Daoy (cell line): ENCODE measurements around the gene COPS4. TPM values are rescaled to one million over a fixed set of nuclear protein-coding genes. Genes with fewer than 3 reads are reported as not detected.
"Not testable (repeated sequence)": the region's sequence is repeated elsewhere in the genome, so short reads cannot be mapped to it uniquely, and the experiment has no call there.

Experiments
- DNase-seq: peaks from one replicate; pipeline ENCODE4 v3.0.0-alpha.2; 2015; ENCODE audit warnings: low read depth
- total RNA-seq: library from RNA; depleted of rRNA; stranded (reverse); fragments of >200 nt; shearing (Covaris generic); gene quantifications from 2 replicates; pipeline ENCODE4 v1.2.3, GENCODE V29; 2014

COPS4 gene
- total RNA-seq, 1 experiment from 2014 or later = 45.4 TPM

- DNase-seq = not testable (repeated sequence)
Measured at GRCh38 chr4:83023599-83023998, 11.4 kb upstream of the COPS4 start.

DNA sequence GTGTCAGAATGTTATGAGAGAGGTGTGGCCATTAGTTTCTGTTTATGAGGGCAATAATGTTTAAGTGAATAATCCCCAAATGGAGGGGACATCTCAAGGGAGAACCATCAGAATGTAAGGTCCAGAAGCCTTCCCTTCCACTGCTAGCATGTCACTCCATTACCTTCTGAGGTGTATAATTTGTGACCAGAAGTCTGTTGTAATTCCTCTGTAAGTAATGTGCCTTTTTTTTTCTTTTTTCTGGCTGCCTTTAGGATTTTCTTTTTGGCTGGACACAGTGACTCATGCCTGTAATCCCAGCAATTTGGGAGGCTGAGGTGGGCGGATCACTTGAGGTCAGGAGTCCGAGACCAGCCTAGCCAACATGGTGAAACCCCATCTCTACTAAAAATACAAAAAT, 10.8 kb upstream of the COPS4 start:
- DNase-seq = no peak

DNA sequence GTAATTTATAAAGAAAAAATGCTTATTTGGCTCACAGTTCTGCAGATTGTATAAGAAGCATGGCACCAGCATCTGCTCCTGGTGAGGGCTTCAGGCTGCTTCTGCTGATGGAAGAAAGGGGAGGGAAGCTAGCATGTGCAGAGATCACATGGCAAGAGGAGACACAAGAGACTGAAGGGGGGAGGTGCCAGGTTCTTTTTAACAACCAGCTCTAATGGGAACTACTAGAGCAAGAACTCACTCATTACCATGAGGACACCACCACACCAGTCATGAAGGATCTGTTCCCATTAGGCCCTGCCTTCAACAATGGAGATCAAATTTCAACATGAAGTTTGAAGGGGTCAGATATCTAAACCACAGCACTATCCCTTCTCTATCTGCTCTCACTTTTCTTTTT, 9.4 kb upstream of the COPS4 start:
- DNase-seq = no peak

DNA sequence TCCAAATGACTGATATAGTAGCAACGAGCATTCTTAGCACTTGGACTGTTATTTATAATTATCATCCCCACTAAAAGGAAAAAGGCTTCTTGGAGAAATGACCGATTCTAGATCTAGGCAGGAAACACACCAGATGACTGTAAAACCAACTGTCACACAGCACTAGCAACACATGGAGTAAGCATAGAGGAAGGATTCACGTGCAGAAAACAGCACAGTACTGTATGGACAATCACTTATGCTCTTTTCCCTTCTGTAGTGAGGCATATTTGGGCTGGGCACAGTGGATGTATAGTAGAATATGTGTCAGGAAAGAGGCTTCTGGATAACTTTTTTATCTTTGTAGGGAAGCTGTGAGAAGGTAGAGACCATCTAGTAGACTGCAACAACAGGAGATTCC, 6.0 kb upstream of the COPS4 start:
- DNase-seq = no peak

- DNase-seq = no peak
Measured at GRCh38 chr4:83029688-83030087, 5.3 kb upstream of the COPS4 start.

DNA sequence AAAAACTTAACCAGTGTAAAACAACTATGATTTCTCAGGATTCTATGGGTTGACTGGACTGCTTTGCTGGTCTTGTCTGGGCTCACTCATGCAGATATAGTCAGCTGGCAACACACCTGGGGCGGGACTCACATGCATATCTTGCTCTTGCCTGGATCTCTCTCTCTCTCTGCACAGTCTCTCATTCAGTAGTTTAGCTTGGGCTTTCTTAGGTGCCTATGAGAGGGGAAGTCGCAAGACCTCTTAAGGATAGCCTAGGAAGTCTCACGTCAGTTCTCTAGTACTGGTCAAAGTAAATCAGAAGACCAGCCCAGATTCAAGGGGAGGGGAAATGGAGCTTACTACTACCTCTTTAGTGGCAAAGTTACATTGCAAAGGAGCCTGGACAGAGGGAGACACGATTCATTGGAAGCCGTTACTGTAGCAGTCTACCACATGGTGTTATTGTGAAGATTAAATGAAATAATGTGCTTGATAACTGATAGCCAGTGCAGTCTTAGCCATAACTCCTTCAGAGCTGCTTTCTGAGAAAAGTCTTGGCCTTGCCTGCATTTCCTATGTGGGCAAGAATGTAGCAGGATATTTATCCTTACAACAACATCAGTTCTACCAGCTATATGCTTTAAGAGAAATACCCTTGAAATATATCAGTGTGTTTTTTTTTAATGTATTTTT, 2.1 kb downstream of the COPS4 start:
- DNase-seq = no peak

GRCh38 chr4:83040269-83040668, 5.3 kb downstream of the COPS4 start:
- no peak for DNase-seq

DNA sequence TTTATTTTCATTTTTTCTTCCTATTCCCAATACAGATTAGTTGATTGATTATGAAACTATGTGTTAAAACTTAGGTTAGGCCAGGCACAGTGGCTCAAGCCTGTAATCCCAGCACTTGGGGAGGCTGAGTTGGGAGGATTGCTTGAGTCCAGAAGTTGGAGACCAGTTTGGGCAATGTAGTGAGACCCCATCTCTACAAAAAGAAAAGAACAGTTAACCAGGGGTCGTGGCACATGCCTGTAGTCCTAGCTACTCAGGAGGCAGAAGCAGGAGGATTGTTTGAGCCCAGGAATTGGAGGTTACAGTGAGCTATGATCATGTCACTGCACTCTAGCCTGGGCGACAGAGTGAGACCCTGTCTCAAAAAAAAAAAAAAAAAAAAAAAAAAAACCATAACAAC, 8.2 kb downstream of the COPS4 start:
- not testable (repeated sequence) for DNase-seq

DNA sequence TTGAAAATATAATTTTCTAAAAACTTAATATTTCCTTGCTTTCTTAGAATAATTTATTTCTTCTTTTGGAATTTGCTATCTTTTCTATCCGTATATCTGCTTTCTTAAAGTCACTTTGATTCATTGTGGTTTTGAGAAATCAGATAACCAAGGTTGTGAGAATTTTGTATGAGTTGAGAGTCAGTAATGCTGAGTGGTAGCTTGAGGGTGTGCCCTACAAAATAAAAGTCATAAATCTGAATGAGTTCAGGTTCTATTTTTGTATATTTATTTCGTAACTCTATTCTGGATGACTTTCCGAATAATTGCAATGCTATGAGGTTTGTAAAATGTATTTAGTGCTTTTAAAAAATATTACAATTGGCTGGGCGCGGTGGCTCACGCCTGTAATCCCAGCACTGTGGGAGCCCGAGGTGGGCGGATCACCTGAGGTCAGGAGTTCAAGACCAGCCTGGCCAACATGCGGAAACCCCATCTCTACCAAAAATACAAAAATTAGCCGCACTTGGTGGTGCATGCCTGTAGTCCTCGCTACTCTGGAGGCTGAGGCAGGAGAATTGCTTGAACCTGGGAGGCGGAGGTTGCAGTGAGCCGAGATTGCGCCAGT, 8.9 kb downstream of the COPS4 start:
- no peak for DNase-seq

DNA sequence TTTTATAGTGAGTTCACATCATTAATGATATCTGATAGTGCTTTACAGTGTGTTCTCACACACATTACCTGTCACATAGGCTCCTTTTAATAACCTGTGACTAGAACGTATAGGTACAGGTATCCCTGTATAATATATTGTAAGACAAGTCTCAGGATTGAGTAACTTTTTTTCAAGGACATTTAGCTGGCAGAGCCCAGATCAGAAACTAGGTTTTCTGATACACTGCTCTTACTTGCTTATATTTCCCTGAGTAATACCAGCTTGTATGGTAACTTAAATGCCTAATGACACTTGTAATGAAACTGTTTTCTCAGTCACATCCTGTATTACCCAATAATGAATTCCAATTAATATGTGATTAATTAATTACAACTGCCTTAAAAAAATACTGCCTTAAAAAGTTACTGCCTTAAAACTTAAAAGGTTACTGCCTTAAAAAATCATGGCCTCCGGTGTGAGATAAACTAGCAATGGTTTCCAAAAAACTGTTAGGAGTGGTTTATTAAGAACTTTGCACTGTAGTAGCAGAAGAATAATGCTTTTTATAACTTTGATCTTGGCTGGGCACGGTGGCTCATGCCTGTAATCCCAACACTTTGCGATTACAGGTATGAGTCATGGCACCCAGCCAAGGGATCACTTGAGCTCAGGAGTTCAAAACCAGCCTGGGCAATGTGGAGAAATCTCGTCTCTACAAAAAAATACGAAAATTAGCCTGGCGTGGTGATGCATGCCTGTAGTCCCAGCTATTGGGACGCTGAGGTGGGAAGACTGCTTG, 11.9 kb downstream of the COPS4 start:
- no peak for DNase-seq

GRCh38 chr4:83048781-83049180, 13.8 kb downstream of the COPS4 start:
- not testable (repeated sequence) for DNase-seq

DNA sequence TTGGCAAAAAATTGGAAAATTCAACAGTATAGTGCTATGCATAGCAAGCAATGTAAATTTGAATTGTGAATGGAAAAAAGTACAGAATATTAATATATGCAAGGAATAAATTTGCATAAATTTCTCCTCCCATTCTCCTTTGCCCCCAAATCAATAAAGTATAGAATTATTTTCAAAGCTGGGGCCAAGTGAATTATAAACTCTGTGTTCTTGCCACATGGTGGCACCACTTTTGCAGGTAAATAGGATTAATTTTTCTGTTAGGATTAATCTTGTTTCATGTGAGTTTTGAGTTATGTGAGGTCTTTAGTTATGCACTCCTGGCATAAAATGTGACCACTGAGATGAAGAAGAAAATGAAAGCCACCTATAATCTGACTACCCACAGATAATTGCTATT, 19.9 kb downstream of the COPS4 start:
- no peak for DNase-seq

DNA sequence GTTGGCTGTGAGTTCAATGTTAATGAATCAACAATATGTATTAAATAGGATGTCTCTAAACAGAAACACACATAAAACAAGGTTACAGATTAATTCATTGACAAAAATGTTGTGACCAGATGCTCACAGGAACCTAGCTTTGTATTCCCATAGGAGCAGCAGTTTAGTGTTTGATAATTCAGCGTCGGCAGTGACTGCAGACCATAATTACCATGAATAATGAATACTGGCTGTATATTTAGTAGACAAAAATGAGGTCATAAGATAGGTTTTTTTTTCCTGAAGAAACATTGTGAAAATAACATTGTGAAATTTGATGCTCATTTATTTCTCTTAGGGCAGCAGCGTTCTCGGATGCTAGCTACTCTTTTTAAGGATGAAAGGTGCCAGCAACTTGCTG, 27.8 kb downstream of the COPS4 start:
- DNase-seq = no peak

DNA sequence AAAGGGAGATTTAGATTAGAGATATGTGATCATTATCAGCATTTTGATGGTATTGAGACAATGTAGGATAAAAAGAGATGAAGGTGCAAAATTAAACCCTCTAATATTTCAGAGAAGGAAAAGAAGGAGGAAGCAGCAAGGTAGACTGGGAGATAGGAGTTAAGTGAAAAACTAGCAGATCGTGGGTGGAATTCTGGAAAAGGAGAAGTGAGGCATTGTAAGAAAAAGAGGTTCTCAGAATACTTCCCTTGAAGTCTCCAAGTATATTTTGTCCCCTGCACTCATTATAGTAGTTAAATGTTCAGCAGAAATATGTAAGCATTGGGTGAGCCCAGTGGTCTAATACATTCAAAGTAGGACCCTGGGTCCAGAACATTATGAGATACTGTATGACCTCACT, 30.3 kb downstream of the COPS4 start:
- DNase-seq = no peak

DNA sequence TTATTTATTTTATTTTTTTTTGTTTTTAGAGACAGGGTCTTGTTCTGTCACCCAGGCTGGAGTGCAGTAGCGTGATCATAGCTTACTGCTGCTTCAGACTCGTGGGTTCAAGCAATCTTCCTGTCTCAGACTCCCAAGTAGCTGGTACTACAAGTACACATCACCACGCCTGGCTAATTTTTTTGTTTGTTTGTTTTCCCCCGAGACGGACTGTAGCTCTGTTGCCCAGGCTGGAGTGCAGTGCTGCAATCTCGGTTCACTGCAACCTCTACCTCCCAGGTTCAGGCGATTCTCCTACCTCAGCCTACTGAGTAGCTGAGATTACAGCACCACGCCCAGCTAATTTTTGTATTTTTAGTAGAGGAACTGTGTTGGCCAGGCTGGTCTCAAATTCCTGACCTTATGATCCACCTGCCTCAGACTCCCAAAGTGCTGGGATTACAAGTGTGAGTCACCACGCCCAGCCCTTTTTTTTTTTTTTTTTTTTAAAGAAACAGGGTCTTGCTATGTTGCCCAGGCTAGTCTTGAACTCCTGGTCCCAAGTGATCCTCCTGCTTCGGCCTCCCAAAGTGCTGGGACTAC, 32.2 kb downstream of the COPS4 start:
- DNase-seq = no peak

DNA sequence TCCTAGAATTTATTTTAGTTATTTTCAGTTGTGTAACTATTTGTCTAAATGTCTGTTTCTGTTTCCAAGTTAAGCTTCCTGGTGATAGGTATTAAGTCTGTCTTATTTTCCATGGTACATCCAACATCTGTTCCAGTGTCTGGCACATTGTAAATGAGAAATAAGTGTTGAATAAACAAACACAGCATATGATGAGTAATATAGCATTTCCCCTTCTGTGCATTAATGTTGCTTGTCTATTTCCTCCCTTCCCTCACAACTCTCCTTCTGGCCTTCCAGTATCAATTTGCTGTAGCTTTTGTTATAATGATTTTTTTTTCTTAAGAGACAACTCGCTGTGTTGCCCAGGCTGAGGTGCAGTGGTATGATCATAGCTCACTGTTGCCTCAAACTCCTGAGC, 36.1 kb downstream of the COPS4 start:
- DNase-seq = no peak

DNA sequence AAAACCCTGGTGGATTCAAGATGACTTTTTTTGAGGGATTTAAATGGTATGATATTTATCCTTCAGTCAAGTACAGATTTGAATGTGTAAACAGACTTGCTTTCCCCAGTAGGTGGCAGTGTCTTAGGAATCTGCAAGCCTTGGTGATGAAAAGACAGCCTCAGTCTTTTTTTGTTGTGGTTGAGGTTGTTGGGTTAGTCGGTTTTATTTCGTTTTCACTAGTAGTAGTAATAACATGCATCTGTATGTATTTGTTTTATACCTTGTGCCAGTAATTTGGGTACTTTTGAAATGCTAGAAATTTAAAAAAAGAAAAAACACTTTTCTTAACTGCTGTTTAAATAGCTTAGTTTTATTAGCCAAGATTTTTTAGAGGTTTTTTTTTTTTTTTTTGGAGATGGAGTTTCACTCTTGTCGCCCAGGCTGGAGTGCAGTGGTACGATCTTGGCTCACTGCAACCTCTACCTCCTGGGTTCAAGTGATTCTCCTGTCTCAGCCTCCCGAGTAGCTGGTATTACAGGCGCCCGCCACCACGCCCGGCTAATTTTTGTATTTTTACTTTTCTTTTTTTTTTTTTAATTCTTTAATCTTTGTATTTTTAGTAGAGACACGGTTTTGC, 39.2 kb downstream of the COPS4 start:
- DNase-seq = peak; percentile 42

DNA sequence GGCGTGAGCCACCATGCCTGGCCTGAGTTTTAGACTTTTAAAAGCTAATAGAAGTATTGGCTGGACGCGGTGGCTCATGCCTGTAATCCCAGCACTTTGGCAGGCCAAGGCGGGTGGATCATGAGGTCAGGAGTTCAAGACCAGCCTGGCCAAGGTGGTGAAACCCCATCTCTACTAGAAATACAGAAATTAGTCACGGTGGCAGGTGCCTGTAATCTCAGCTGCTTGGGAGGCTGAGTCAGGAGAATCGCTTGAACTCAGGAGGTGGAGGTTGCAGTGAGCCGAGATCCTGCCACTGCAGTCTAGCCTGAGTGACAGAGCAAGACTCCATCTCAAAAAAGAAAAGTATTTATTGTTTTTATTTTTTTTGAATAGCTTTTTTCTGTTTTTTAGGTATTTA, 39.8 kb downstream of the COPS4 start:
- not testable (repeated sequence) for DNase-seq

- DNase-seq = no peak
Measured at GRCh38 chr4:83075311-83076095, 40.5 kb downstream of the COPS4 start.

DNA sequence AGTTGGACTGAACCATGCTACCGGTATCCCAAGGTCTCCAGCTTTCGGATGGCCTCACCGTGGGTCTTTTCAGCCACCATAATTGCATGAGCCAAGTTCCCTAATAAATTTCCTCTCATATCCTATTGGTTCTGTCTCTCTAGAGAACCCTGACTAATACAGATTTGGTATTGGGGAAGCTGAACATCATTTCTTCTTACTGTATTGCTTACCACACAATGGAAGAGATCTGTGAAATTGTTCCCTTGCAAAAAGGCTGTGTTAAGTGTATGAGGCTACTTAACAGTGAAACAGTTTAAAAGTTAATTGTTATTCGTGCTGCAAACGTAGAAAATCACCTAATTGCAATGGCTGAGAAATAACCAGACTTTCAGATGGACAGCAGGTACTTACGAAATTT, 45.6 kb downstream of the COPS4 start:
- no peak for DNase-seq

GRCh38 chr4:83082777-83083176, 47.8 kb downstream of the COPS4 start:
- DNase-seq = peak; percentile 23
